Skeletal muscle tissue (tissue), 4 donors: ENCODE results near the gene ABCG8. TPM values are rescaled to one million over a fixed set of nuclear protein-coding genes. Genes with fewer than 3 reads are reported as not detected.

Experiments used
- H3K27ac ChIP-seq: one replicate; pipeline ENCODE4 v1.7.0; 2013; ENCODE audit warnings: mild to moderate bottlenecking, low read depth, low read length, inconsistent platforms
- H3K27me3 ChIP-seq, 3 donors: one replicate each; pipeline ENCODE4 v1.7.0; 2013; ENCODE audit warnings: low read length in 3 of 3; ENCODE audit not compliant: control insufficient read depth in 3 of 3, insufficient read depth in 3 of 3
- H3K36me3 ChIP-seq, 3 donors: one replicate each; pipeline ENCODE4 v1.7.0; 2013; ENCODE audit warnings: low read length in 3 of 3; ENCODE audit not compliant: control insufficient read depth in 3 of 3, insufficient read depth in 3 of 3
- H3K4me1 ChIP-seq, 3 donors: one replicate each; pipeline ENCODE4 v1.7.0; 2013; ENCODE audit warnings: low read length in 3 of 3, mild to moderate bottlenecking in 3 of 3; ENCODE audit not compliant: control insufficient read depth in 3 of 3, insufficient read depth in 3 of 3
- H3K4me3 ChIP-seq, 3 donors: one replicate each; pipeline ENCODE4 v1.7.0; 2013; ENCODE audit warnings: low read length in 3 of 3
- H3K9ac ChIP-seq, 3 donors: one replicate each; pipeline ENCODE4 v1.7.0; 2013; ENCODE audit warnings: low read length in 3 of 3, mild to moderate bottlenecking in 3 of 3, moderate library complexity in 2 of 3, low read depth in 1 of 3
- H3K9me3 ChIP-seq, 3 donors: one replicate each; pipeline ENCODE4 v1.7.0; 2013; ENCODE audit warnings: low read length in 3 of 3; ENCODE audit not compliant: control insufficient read depth in 3 of 3
- total RNA-seq: library from RNA; depleted of rRNA; stranded (reverse); fragments of >200 nt; gene quantifications from one replicate; pipeline ENCODE4 v1.2.3, GENCODE V29; 2014
- donor health status: Osteomylitis.

ABCG8 gene
- total RNA-seq, 1 donor from 2014 or later, result under 0.01 TPM

GRCh38 chr2:43840965-43841364 lies 2.2 kb downstream of the ABCG8 start:
- no peaks in the 10 kb centered on the region for H3K36me3 ChIP-seq

DNA sequence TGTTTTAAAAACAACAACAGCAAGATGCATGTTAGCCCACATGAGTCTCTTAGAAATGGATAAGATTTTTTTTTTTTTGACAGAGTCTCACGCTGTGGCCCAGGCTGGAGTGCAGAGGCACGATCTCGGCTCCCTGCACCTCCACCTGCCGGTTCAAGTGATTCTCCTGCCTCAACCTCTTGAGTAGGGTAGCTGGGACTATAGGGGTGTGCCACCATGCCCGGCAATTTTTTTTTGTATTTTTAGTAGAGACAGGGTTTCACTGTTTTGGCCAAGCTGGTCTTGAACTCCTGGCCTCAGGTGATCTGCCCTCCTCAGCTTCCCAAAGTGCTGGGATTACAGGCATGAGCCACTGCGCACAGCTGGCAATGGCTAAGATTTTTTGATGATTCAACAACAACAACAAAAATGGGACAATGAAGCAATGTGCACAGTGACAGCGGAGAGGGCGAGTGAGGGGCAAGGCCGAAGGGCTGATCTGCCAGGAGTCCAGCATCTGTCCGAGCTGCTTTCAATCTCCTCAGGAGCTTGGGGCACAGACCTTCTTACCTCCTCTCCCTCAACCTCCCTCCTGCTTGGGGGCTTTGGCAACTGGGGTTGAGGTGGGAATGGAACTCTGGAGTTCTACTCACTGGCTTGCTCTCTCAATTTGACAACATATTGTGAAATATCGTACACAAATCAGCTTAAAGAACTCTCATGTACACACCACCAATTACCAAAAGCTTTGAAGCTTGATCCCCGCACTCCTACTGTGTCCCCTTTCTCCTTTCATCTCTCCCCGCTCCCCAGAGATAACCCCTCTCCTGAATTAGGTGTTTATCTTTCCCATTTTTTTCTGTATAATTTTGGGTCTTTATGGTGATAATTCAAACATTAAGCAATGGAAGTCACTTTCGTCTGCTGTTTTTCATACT lies 3.4 kb downstream of the ABCG8 start:
- no peak overlapping the region for H3K27ac ChIP-seq
- no peak overlapping the region for H3K9ac ChIP-seq
- H3K4me3 ChIP-seq, result no peak overlapping the region
- H3K36me3 ChIP-seq, result no peaks in the 10 kb centered on the region
- H3K4me1 ChIP-seq, result no peaks in the 10 kb centered on the region
- no peaks in the 10 kb centered on the region for H3K9me3 ChIP-seq
- H3K27me3 ChIP-seq, result peaks cover 0 to 7% (median 3%) of the 10 kb centered on the region in 3 donors

More at GRCh38 chr2:43840965-43841364, 2.2 kb downstream of the ABCG8 start:
- no peaks in the 10 kb centered on the region for H3K4me1 ChIP-seq
- H3K27ac ChIP-seq, result no peak overlapping the region
- H3K9me3 ChIP-seq, result no peaks in the 10 kb centered on the region
- H3K4me3 ChIP-seq, result no peak overlapping the region
- peaks cover 0 to 10% (median 3%) of the 10 kb centered on the region in 3 donors for H3K27me3 ChIP-seq
- H3K9ac ChIP-seq, result no peak overlapping the region

DNA sequence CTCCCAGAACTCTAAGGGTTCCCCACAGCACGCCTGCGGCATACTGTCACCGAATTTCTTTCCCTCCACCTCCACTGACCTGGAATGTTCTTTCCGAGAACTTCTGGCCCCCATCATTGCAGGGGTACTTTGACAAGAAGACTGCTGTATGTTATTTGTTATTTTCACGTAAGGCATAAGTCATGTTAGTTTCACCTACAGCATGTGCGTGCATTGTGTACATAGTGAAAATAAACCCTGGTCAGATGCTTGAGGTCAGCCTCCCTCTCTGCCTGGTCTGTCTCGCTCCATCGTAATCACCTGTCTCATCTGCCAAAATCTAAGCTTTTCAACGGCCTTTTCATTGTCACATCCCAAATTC lies 4.1 kb downstream of the ABCG8 start:
- no peak overlapping the region for H3K9ac ChIP-seq
- no peaks in the 10 kb centered on the region for H3K9me3 ChIP-seq
- H3K27me3 ChIP-seq, result peaks cover 0 to 7% (median 3%) of the 10 kb centered on the region in 3 donors

GRCh38 chr2:43845181-43845580 lies 6.4 kb downstream of the ABCG8 start:
- Histone ChIP-seq H3K4me3 (no peak overlapping the region), H3K27ac (no peak overlapping the region), H3K27me3 (peaks cover 0 to 3% (median 0%) of the 10 kb centered on the region in 3 donors), H3K36me3 (no peaks in the 10 kb centered on the region), H3K9me3 (no peaks in the 10 kb centered on the region), H3K9ac (no peak overlapping the region), H3K4me1 (no peaks in the 10 kb centered on the region)

More for the DNA sequence above, 4.1 kb downstream of the ABCG8 start:
- Histone ChIP-seq H3K36me3 (no peaks in the 10 kb centered on the region), H3K4me3 (no peak overlapping the region), H3K27ac (no peak overlapping the region), H3K4me1 (no peaks in the 10 kb centered on the region)

- no peaks in the 10 kb centered on the region for H3K36me3 ChIP-seq
- H3K4me1 ChIP-seq, result no peaks in the 10 kb centered on the region
- H3K27me3 ChIP-seq, result peaks cover 0 to 3% (median 0%) of the 10 kb centered on the region in 3 donors
- H3K9me3 ChIP-seq, result no peaks in the 10 kb centered on the region
- H3K4me3 ChIP-seq, result no peak overlapping the region
- no peak overlapping the region for H3K27ac ChIP-seq
- no peak overlapping the region for H3K9ac ChIP-seq
Measured at GRCh38 chr2:43846140-43846793, 7.5 kb downstream of the ABCG8 start.

GRCh38 chr2:43848214-43848613 lies 9.4 kb downstream of the ABCG8 start:
- H3K27me3 ChIP-seq, result peaks cover 0 to 11% (median 8%) of the 10 kb centered on the region in 3 donors

DNA sequence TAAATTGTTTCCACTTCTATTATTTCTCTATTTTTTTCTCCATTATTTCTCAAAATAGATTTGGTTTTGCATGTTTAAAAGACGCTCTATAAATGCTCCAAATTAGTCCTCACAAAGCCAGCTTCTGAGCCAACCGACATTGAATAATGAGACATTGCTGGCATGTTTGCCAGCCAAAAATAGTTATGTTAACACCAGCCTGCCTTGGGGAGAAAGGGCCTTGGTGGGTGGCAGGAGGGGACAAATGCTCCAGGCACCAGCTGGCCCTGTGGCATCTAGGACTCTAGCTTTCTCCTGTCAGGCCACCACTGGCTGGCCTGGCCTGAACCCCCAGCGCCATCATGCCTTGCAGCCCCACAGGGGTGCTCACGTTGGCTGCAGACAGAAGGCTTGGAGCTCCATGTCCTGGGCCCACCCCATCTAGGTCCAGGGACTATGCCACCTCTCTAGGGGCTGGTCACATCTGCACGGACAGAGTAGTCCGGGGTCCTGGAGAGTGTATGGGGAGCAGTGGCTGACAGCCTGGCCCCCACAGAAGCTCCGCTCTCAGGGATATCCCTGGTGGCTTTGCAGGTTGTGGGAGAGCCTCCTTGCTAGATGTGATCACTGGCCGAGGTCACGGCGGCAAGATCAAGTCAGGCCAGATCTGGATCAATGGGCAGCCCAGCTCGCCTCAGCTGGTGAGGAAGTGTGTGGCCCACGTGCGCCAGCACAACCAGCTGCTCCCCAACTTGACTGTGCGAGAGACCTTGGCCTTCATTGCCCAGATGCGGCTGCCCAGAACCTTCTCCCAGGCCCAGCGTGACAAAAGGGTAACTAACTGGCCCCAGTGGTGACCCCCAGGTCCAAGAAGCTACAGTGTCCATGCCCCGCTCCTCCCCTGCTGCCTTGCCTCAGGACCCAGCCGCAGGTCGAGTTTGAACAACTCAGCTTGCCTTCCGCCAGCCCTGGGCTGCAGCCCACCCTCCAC lies 12.5 kb downstream of the ABCG8 start:
- H3K4me1 ChIP-seq, result no peaks in the 10 kb centered on the region

More at GRCh38 chr2:43848214-43848613, 9.4 kb downstream of the ABCG8 start:
- no peak overlapping the region for H3K9ac ChIP-seq
- no peak overlapping the region for H3K4me3 ChIP-seq
- no peak overlapping the region for H3K27ac ChIP-seq
- H3K9me3 ChIP-seq, result no peaks in the 10 kb centered on the region
- H3K36me3 ChIP-seq, result no peaks in the 10 kb centered on the region
- H3K4me1 ChIP-seq, result no peaks in the 10 kb centered on the region

DNA sequence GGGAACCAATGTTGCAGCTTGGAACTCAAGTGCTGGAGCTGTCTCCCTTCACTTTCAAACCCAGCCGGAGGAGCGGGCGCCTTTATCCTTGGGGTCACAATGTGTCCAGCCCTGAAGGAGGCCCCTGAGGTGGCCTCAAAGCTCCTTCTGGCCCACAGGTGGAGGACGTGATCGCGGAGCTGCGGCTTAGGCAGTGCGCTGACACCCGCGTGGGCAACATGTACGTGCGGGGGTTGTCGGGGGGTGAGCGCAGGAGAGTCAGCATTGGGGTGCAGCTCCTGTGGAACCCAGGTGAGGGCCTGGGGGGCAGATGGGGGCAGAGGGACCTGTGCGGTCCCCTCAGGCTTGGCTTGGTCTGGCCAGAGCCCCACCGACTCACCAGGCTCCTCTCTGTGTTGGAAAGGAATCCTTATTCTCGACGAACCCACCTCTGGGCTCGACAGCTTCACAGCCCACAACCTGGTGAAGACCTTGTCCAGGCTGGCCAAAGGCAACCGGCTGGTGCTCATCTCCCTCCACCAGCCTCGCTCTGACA lies 13.5 kb downstream of the ABCG8 start:
- Histone ChIP-seq H3K36me3 (no peaks in the 10 kb centered on the region), H3K4me3 (no peak overlapping the region), H3K27ac (no peak overlapping the region), H3K9me3 (no peaks in the 10 kb centered on the region), H3K9ac (no peak overlapping the region), H3K4me1 (no peaks in the 10 kb centered on the region), H3K27me3 (peaks cover 0 to 31% (median 19%) of the 10 kb centered on the region in 3 donors)

More for the DNA sequence above, 12.5 kb downstream of the ABCG8 start:
- Histone ChIP-seq H3K9ac (no peak overlapping the region), H3K27ac (no peak overlapping the region), H3K36me3 (no peaks in the 10 kb centered on the region), H3K9me3 (no peaks in the 10 kb centered on the region), H3K27me3 (peaks cover 0 to 29% (median 19%) of the 10 kb centered on the region in 3 donors), H3K4me3 (no peak overlapping the region)
